Stimulated activated naive CD4-positive, alpha-beta T cell (primary cell): ENCODE measurements around the gene DPH1.
A peak's percentile ranks its signal among the peaks of the same experiment; 100 is the strongest.

Source experiments
- DNase-seq, 6 experiments: peaks; one replicate each; lab custom pipeline; 2025; lab: John Stamatoyannopoulos, UW

DPH1 gene

DNA sequence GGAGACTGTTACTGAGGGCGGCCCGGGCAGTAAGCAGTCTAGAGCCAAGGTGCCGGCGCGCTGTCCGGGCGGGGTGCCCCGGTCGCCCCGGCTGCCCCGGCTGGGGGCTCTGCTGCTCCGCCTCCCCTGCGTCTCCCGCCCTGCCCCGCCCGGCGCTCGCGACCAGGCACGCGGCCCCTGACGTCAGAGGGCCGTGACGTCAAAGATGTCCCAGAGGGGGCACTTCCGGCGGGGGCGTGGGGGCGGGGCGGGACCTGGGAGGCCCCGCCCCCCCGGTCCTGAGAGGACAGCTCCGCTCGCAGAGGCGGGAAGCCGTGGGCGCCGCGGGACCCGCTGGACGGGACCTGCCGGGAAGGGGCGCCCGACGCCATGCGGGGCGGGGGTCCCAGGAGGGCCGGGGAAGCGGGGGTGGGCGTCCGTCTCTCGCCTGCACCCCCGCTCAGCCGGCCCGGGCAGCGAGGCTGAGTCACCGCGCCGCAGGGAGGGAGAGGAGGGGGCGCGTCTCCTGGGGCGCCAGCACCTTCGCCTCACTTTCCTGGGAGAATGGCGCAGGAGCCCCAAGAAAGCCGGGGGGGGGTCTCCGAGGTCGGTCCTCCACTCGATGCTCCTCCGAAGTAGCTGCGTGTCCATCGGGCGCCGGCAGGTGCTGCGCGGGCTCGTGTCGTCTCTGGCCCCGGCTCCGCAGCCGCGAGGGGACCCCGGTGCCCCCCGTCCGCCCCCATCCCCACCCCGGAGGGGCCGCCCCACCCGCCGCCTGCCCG lies 20.5 kb downstream of the DPH1 start:
- peak; percentile 42 to 79 (median 74) for DNase-seq

DNA sequence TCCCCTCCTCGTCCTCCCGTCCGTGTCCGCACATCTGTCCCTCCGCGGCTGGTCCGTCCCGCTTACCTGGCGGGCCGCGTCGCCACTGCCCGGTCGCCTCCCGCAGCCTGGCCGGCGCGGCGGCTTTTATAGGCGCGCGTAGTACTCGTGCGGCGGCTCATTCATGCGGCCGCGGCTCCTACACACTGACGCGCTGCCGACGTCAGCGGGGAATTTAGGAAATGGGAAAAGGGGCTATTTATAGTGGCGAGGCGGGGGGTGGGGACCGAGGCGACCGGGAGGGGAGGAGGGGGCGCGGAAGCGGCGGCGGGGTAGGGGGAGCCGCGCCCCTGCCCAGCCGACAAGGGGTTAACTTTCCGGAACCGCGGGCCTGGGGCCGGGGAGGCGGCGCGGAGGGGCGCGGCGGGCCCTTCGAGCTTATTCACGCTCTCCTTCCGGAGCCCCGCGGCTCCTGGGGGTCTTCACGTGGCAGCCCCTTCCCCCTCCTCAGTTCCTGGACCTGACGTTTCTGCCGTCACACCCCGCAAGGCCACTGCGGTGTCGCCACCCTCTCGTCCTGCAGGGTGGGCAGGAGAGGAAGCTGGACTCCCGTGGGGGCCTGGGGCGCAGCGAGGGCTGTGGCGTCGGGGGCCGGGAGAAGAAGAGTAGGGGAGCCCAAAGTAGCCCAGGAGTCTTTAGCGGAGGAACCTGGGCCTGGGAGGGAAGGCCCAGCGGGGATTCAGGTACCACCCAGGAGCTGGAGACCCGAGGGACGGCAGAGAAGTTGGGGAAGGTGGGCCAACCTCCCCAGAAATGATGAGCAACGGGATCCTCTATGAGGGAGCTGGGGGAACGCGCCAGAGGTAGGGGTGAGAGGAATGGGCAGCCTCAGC lies 21.3 kb downstream of the DPH1 start:
- DNase-seq: peak in 1 of 6 experiments; percentile 16

DNA sequence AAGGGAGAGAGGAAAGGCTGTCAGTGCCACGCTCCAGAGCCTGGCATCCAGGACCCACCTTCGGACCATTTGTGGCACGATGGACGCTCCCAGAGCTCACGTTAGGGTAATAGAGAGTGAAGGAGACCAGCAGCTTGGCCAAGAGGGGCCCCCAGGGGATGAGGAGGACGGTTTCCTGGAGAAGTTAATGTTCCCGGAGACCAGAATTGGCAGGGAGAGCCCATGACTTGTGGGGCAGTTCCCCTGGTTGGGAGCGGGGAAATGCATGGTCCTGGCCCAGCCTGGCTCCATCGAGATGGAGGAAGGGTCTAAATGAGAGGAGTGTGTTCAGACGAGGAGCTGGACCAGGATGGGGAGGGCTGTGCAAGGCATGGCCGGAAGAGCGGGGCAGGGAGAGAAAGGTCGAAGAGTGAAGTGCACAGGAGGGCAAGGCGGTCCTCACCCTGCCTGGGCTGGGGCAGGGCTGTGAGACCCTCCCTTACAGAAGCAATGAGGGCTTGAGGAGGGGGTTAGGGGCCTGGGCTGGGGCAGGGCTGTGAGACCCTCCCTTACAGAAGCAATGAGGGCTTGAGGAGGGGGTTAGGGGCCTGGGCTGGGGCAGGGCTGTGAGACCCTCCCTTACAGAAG lies 22.1 kb downstream of the DPH1 start:
- no peak for DNase-seq

DNA sequence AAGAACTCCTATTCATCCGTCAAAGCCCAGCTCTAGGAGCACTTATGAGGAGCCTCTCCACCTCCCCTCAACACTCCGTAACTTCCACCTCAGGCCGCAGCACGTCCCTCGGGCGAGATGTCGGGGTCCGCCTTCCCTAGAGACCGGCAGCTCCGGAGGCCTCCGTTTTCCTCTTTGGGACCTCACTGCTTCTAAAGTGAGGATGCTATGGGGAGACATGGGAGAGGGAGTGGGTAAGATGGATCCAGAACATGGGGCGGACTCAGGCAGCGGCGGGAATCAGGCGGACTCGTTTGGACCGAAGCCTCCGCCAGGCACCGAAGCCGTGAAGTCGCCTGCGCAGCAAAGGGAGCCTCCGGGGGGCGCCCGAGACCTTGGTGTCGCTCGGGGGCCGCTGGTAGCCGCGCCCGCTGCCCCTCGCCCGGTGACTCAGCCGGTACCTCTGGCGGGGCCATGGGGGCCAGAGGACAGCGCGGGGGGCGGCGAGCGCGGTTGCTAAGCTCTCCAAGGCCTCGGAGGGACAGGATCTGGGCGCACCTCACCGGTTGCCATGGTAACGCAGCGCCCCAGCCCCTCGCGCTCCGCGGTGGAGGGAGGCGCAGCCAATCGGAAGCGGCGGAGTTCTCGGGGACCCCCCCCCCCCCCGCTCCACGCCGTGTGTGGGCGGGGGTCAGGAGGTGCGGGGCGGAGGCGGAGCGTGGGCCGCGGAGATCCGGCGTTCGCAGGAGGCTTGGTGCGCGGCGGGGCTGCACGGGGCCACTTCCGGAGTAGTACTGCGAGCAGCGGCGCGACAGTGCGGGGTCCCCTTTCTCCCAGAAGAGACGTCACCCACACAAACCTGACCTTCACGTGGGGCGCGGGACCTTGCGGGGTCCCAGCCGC lies 23.7 kb downstream of the DPH1 start:
- DNase-seq: peak; percentile 62 to 85 (median 68)

DNA sequence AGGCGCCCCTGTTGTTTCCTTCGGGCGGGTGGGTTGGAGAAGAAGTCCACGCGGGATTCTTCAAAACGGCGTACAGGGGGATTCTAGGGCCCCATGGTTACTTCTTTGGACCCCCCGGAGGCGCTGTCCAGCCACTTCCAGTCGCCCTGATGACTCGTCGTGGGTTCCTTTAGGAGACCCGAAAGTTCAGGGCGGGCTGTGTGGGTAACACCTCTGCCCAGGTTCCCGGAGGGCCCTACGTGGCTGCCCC lies 24.2 kb downstream of the DPH1 start:
- peak in 2 of 6 experiments; percentile 48 to 58 for DNase-seq

GRCh38 chr17:2054512-2055291 lies 24.7 kb downstream of the DPH1 start, which contains the start of gene HIC1:
TSS of gene HIC1 (plus strand) at chr17:2055103. CDS start at chr17:2056691, 1,588 bp downstream.
- DNase-seq: peak; percentile 48 to 85 (median 64)

DNA sequence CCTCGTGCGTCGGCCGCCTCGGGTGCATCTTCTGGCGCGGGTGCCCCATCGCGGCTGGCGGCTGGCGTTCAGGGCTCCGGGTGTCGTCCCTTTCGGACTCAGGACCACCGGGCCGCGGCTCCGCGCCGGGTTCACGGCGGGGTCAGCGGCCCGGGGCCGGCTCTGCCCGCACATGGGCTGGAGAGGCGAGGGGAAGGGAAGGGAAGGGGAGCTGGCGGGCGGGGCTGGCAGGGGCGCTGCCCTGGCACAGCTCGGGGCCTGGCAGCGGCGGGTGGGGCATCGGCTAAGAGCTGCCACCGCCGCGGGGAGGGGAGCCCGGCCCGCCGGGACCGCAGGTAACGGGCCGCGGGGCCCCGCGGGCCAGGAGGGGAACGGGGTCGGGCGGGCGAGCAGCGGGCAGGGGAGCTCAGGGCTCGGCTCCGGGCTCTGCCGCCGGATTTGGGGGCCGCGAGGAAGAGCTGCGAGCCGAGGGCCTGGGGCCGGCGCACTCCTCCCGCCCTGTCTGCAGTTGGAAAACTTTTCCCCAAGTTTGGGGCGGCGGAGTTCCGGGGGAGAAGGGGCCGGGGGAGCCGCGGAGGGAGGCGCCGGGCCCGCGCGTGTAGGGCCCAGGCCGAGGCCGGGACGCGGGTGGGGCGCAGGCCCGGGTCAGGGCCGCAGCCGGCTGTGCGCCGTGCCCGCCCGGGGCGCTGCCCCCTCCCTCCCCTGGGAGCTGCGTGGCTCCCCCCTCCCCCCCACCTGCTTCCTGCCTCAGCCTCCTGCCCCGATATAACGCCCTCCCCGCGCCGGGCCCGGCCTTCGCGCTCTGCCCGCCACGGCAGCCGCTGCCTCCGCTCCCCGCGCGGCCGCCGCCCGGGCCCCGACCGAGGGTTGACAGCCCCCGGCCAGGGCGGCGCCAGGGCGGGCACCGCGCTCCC lies 25.6 kb downstream of the DPH1 start:
- peak in 3 of 6 experiments; percentile 20 to 33 (median 31) for DNase-seq

DNA sequence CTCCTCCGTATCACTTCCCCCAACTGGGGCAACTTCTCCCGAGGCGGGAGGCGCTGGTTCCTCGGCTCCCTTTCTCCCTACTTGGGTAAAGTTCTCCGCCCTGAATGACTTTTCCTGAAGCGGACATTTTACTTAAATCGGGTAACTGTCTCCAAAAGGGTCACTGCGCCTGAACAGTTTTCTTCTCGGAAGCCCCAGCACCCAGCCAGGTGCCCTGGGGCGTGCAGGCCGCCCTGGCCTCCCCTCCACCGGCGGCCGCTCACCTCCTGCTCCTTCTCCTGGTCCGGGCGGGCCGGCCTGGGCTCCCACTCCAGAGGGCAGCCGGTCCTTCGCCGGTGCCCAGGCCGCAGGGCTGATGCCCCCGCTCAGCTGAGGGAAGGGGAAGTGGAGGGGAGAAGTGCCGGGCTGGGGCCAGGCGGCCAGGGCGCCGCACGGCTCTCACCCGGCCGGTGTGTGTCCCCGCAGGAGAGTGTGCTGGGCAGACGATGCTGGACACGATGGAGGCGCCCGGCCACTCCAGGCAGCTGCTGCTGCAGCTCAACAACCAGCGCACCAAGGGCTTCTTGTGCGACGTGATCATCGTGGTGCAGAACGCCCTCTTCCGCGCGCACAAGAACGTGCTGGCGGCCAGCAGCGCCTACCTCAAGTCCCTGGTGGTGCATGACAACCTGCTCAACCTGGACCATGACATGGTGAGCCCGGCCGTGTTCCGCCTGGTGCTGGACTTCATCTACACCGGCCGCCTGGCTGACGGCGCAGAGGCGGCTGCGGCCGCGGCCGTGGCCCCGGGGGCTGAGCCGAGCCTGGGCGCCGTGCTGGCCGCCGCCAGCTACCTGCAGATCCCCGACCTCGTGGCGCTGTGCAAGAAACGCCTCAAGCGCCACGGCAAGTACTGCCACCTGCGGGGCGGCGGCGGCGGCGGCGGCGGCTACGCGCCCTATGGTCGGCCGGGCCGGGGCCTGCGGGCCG lies 26.5 kb downstream of the DPH1 start:
- peak; percentile 26 to 82 (median 56) for DNase-seq

DNA sequence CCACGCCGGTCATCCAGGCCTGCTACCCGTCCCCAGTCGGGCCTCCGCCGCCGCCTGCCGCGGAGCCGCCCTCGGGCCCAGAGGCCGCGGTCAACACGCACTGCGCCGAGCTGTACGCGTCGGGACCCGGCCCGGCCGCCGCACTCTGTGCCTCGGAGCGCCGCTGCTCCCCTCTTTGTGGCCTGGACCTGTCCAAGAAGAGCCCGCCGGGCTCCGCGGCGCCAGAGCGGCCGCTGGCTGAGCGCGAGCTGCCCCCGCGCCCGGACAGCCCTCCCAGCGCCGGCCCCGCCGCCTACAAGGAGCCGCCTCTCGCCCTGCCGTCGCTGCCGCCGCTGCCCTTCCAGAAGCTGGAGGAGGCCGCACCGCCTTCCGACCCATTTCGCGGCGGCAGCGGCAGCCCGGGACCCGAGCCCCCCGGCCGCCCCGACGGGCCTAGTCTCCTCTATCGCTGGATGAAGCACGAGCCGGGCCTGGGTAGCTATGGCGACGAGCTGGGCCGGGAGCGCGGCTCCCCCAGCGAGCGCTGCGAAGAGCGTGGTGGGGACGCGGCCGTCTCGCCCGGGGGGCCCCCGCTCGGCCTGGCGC lies 27.3 kb downstream of the DPH1 start:
- peak in 2 of 6 experiments; percentile 22 to 37 for DNase-seq

GRCh38 chr17:2057760-2058585 lies 28.0 kb downstream of the DPH1 start:
- peak in 2 of 6 experiments; percentile 32 to 56 for DNase-seq

- DNase-seq: peak in 5 of 6 experiments; percentile 32 to 56 (median 44)
These were observed 28.9 kb downstream of the DPH1 start for GRCh38 chr17:2058586-2059546.

DNA sequence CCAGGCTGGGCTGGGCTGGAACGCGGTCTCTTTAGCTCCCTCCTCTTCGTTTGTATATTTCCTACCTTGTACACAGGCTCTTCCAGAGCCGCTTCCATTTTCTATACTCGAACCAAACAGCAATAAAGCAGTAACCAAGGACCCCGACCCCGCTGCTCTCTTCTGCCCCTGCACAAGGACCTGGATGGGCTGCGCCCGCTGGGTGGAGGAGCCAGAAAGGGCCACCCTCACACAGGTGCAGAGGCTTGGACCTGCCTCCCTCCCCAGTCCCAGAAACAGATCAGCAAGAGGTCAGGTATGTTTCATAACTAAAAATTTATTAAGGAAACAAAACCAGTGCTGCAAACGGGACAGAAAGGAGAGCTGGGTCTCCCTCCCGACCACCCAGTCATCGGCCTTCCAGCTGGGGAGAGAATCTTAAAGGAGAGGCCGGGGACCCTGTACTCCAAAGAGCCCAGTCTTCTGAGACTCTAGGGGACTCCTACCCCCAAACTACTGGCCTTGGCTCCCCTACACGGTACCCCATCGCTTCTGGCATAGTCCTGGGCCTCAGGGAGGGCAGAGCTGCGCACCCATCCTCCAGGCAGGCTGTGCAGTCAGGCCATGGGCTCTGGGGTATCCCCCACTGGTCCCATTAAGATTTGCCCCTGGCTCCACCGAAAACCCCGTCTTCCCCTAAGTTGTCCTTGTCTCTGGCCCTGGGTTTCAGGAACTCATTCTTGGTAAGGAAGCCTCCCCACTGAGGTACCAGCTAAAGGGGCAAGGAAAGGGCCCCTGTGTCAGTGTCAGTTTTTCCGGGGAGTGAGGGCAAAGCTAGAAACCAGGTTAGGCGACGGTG lies 29.8 kb downstream of the DPH1 start:
- no peak for DNase-seq

DNA sequence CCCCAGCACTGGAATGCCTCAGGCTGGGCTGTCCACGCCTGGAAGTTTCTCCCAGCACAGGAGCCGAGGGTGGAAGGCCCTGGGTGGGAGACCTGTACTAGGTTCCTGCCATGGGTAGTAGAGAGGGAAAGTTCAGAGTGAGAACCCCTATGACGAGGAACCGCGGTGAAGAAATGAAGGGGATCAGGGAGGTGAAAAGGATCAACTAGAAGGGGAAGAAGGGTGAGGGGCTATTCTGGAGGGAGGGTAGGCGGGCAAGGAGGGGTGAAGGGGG lies 30.4 kb downstream of the DPH1 start:
- no peak for DNase-seq

- no peak for DNase-seq
These were observed 30.9 kb downstream of the DPH1 start for GRCh38 chr17:2060681-2061440.
